ENCODE results near the gene ALOX5.

ALOX5 gene

GRCh38 chr10:45372251-45372951, 1.6 kb upstream of the ALOX5 start:
- H3K4me3 ChIP-seq (ENCODE audit: control insufficient read depth, low read depth, low read length), result no peak overlapping the region
- DNase-seq (ENCODE audit: low read depth), result no peak
- TF ChIP-seq CTCF (IDR thresholded peaks at IDR 0.05; ENCODE audit: control insufficient read depth, insufficient read depth, low read depth, low read length, missing control alignments), result no peak

GRCh38 chr10:45373003-45373575, 927 bp upstream of the ALOX5 start:
- no peak for TF ChIP-seq CTCF (IDR thresholded peaks at IDR 0.05; ENCODE audit: control insufficient read depth, insufficient read depth, low read depth, low read length, missing control alignments)
- no peak for DNase-seq (ENCODE audit: low read depth)
- H3K4me3 ChIP-seq (ENCODE audit: control insufficient read depth, low read depth, low read length), result no peak overlapping the region

- DNase-seq (ENCODE audit: low read depth), result no peak
- H3K4me3 ChIP-seq (ENCODE audit: control insufficient read depth, low read depth, low read length), result no peak overlapping the region
- TF ChIP-seq CTCF (IDR thresholded peaks at IDR 0.05; ENCODE audit: control insufficient read depth, insufficient read depth, low read depth, low read length, missing control alignments), result no peak
Measured at GRCh38 chr10:45374350-45375052, 485 bp downstream of the ALOX5 start.

- no peak for TF ChIP-seq CTCF (IDR thresholded peaks at IDR 0.05; ENCODE audit: control insufficient read depth, insufficient read depth, low read depth, low read length, missing control alignments)
- no peak for DNase-seq (ENCODE audit: low read depth)
- H3K4me3 ChIP-seq (ENCODE audit: control insufficient read depth, low read depth, low read length), result no peak overlapping the region
Measured at GRCh38 chr10:45375101-45375500, 1.1 kb downstream of the ALOX5 start.

- no peak for TF ChIP-seq CTCF (IDR thresholded peaks at IDR 0.05; ENCODE audit: control insufficient read depth, insufficient read depth, low read depth, low read length, missing control alignments)
- H3K4me3 ChIP-seq (ENCODE audit: control insufficient read depth, low read depth, low read length), result no peak overlapping the region
- no peak for DNase-seq (ENCODE audit: low read depth)
Measured at GRCh38 chr10:45375716-45376231, 1.8 kb downstream of the ALOX5 start.

GRCh38 chr10:45376371-45376801, 2.4 kb downstream of the ALOX5 start:
- TF ChIP-seq CTCF (IDR thresholded peaks at IDR 0.05; ENCODE audit: control insufficient read depth, insufficient read depth, low read depth, low read length, missing control alignments), result no peak
- no peak overlapping the region for H3K4me3 ChIP-seq (ENCODE audit: control insufficient read depth, low read depth, low read length)
- DNase-seq (ENCODE audit: low read depth), result no peak
